H1 (cell line): ENCODE data around the gene PHF23. TPM values are rescaled to one million over a fixed set of nuclear protein-coding genes. Genes with fewer than 3 reads are reported as not detected.

ENCODE experiments used
- CTCF ChIA-PET: fragments of 300-600 bp; sonication (Branson Sonifier 250); formaldehyde crosslinking; loops from one replicate; lab custom pipeline; 2021; ENCODE audit not compliant: partially characterized antibody; lab: Charles Lee
- POLR2A ChIA-PET: fragments of 300-600 bp; sonication (Branson Sonifier 250); formaldehyde crosslinking; loops from one replicate; lab custom pipeline; 2021; ENCODE audit warnings: inconsistent platforms; ENCODE audit not compliant: partially characterized antibody; lab: Charles Lee
- DNase-seq, 2 experiments: peaks; one replicate each; pipeline versions ENCODE4 v3.0.0 to v3.0.0-alpha.2; 2010 to 2022; ENCODE audit warnings: low spot score in 2 of 2, low read depth in 1 of 2, mixed read lengths in 1 of 2
- FAIRE-seq: peaks from 2 replicates; lab custom pipeline; 2011; peaks lifted over from hg19 to GRCh38; lab: Jason Lieb, UNC
- H2AFZ ChIP-seq: 2 replicates; pipeline ENCODE4 v1.8.1; 2012; ENCODE audit warnings: low read length, inconsistent platforms
- H2AK5ac ChIP-seq: 2 replicates; pipeline ENCODE4 v1.6.1; 2013; ENCODE audit warnings: low read depth, low read length
- H2BK120ac ChIP-seq: replicated peaks from 2 replicates; pipeline ENCODE3; 2013; ENCODE audit warnings: low read depth, low read length, inconsistent platforms
- H2BK12ac ChIP-seq: 2 replicates; pipeline ENCODE4 v1.6.1; 2013; ENCODE audit warnings: low read depth, low read length
- H2BK15ac ChIP-seq: 2 replicates; pipeline ENCODE4 v1.6.1; 2013; ENCODE audit warnings: low read length
- H2BK20ac ChIP-seq: 2 replicates; pipeline ENCODE4 v1.6.1; 2013; ENCODE audit warnings: low read length
- H2BK5ac ChIP-seq: 2 replicates; pipeline ENCODE4 v1.6.1; 2013; ENCODE audit warnings: low read depth, low read length
- H3K14ac ChIP-seq: 2 replicates; pipeline ENCODE4 v1.6.1; 2013; ENCODE audit warnings: inconsistent platforms; ENCODE audit not compliant: insufficient read length
- H3K18ac ChIP-seq: 2 replicates; pipeline ENCODE4 v1.6.1; 2013; ENCODE audit warnings: low read length; ENCODE audit errors: extremely low read depth
- H3K23ac ChIP-seq: 2 replicates; pipeline ENCODE4 v1.6.1; 2013; ENCODE audit warnings: inconsistent platforms; ENCODE audit not compliant: insufficient read length
- H3K23me2 ChIP-seq: 2 replicates; pipeline ENCODE4 v1.6.1; 2013; ENCODE audit warnings: low read depth, low read length
- H3K27ac ChIP-seq: 2 replicates; pipeline ENCODE4 v1.6.1; 2011; ENCODE audit warnings: low read depth, low read length, inconsistent platforms
- H3K27me3 ChIP-seq, 4 experiments: replicated peaks in 1 of 4; 1 replicate in 1 of 4; 2 replicates in 3 of 4; pipeline versions ENCODE4 v1.6.1 to v1.8.1; 2011 to 2013; ENCODE audit warnings: low read length in 3 of 4, mild to moderate bottlenecking in 3 of 4, inconsistent platforms in 2 of 4, mixed read lengths in 2 of 4, moderate library complexity in 1 of 4; ENCODE audit not compliant: control insufficient read depth in 3 of 4, insufficient read depth in 3 of 4; ENCODE audit errors: extremely low read depth in 1 of 4
- H3K36me3 ChIP-seq, 4 experiments: 2 replicates each; pipeline versions ENCODE4 v1.6.1 to v1.8.1; 2011 to 2013; ENCODE audit warnings: mild to moderate bottlenecking in 4 of 4, low read length in 3 of 4, moderate library complexity in 2 of 4, control low read depth in 1 of 4, inconsistent platforms in 1 of 4; ENCODE audit not compliant: insufficient read depth in 4 of 4, control insufficient read depth in 2 of 4
- H3K4ac ChIP-seq: replicated peaks from 2 replicates; pipeline ENCODE3; 2013; ENCODE audit warnings: low read length, low read depth, mixed read lengths, inconsistent platforms; ENCODE audit not compliant: insufficient read length
- H3K4me1 ChIP-seq, 4 experiments: replicated peaks in 1 of 4; 1 replicate in 1 of 4; 2 replicates in 3 of 4; pipeline versions ENCODE4 v1.6.1 to v1.8.1; 2011 to 2013; ENCODE audit warnings: low read length in 3 of 4, inconsistent platforms in 2 of 4, mixed read lengths in 1 of 4; ENCODE audit not compliant: insufficient read depth in 4 of 4, control insufficient read depth in 3 of 4
- H3K4me2 ChIP-seq, 2 experiments: 2 replicates each; pipeline versions ENCODE4 v1.6.1 to v1.8.1; 2011 to 2013; ENCODE audit warnings: low read depth in 2 of 2, low read length in 2 of 2, control low read depth in 1 of 2, inconsistent platforms in 1 of 2, mild to moderate bottlenecking in 1 of 2; ENCODE audit not compliant: insufficient read depth in 1 of 2
- H3K4me3 ChIP-seq, 4 experiments: fragments of 200-600, 300-600 bp in 1 of 4; sonication (generic), shearing (Covaris generic), sonication (Bioruptor Twin) in 1 of 4; 2 replicates each; pipeline versions ENCODE4 v1.5.1 to v1.8.1; 2011 to 2016; ENCODE audit warnings: low read length in 4 of 4, low read depth in 3 of 4, control low read depth in 2 of 4, inconsistent platforms in 2 of 4, mild to moderate bottlenecking in 2 of 4, mixed read lengths in 1 of 4, moderate library complexity in 1 of 4; ENCODE audit not compliant: insufficient read depth in 2 of 4; ENCODE audit errors: extremely low read depth in 1 of 4
- H3K56ac ChIP-seq: replicated peaks from 2 replicates; pipeline ENCODE3; 2013; ENCODE audit warnings: low read depth, mild to moderate bottlenecking, mixed read lengths, low read length, inconsistent platforms; ENCODE audit not compliant: insufficient read length
- H3K79me1 ChIP-seq: 2 replicates; pipeline ENCODE4 v1.6.1; 2013; ENCODE audit warnings: low read depth, low read length, control low read depth
- H3K79me2 ChIP-seq, 2 experiments: 2 replicates each; pipeline versions ENCODE4 v1.6.1 to v1.8.1; 2012 to 2013; ENCODE audit warnings: low read length in 2 of 2, mild to moderate bottlenecking in 2 of 2, inconsistent platforms in 1 of 2; ENCODE audit not compliant: insufficient read depth in 2 of 2, control insufficient read depth in 1 of 2
- H3K9ac ChIP-seq, 4 experiments: replicated peaks in 1 of 4; 1 replicate in 1 of 4; 2 replicates in 3 of 4; pipeline versions ENCODE4 v1.6.1 to v1.8.1; 2011 to 2013; ENCODE audit warnings: low read depth in 3 of 4, low read length in 3 of 4, control low read depth in 2 of 4, mild to moderate bottlenecking in 2 of 4, moderate library complexity in 2 of 4, inconsistent platforms in 1 of 4; ENCODE audit errors: extremely low read depth in 1 of 4
- H3K9me3 ChIP-seq, 2 experiments: 2 replicates each; pipeline versions ENCODE4 v1.6.1 to v1.8.1; 2012 to 2013; ENCODE audit warnings: mild to moderate bottlenecking in 2 of 2, moderate library complexity in 2 of 2, control low read depth in 1 of 2, inconsistent platforms in 1 of 2, low read depth in 1 of 2, low read length in 1 of 2, mixed read lengths in 1 of 2; ENCODE audit not compliant: insufficient read depth in 2 of 2
- H4K20me1 ChIP-seq, 2 experiments: replicated peaks in 1 of 2; 2 replicates each; pipeline versions ENCODE3 to v1.8.1; 2011 to 2013; ENCODE audit warnings: inconsistent platforms in 2 of 2, low read length in 2 of 2, mild to moderate bottlenecking in 1 of 2; ENCODE audit not compliant: insufficient read depth in 2 of 2, control insufficient read depth in 1 of 2
- H4K5ac ChIP-seq: 2 replicates; pipeline ENCODE4 v1.6.1; 2013; ENCODE audit warnings: low read length, low read depth, mixed read lengths, inconsistent platforms; ENCODE audit not compliant: insufficient read length
- H4K8ac ChIP-seq: 2 replicates; pipeline ENCODE4 v1.8.0; 2013; ENCODE audit warnings: mild to moderate bottlenecking, moderate library complexity, low read length, inconsistent platforms; ENCODE audit not compliant: insufficient read depth; ENCODE audit errors: extremely low read depth
- H4K91ac ChIP-seq: replicated peaks from 2 replicates; pipeline ENCODE3; 2013; ENCODE audit warnings: low read length, mixed read lengths, inconsistent platforms; ENCODE audit not compliant: insufficient read length
- BCL11A ChIP-seq, 2 experiments: IDR thresholded peaks; one replicate each; pipeline ENCODE4 v1.6.1; 2011; ENCODE audit warnings: low read depth in 2 of 2, low read length in 2 of 2, mild to moderate bottlenecking in 2 of 2
- KDM4A ChIP-seq: IDR thresholded peaks from one replicate; pipeline ENCODE4 v1.7.1; 2012; ENCODE audit warnings: low read depth, mild to moderate bottlenecking, moderate library complexity, low read length, inconsistent platforms; ENCODE audit not compliant: severe bottlenecking
- NRF1 ChIP-seq: IDR thresholded peaks from 2 replicates; pipeline ENCODE4 v1.6.1; 2011; ENCODE audit warnings: mild to moderate bottlenecking, low read depth, low read length, improper control_type of control experiment
- TEAD4 ChIP-seq: IDR thresholded peaks from 2 replicates; pipeline ENCODE4 v1.6.1; 2012; ENCODE audit warnings: low read depth, low read length, inconsistent platforms, mixed read lengths
- WGBS, 2 experiments: shearing (Covaris generic) in 1 of 2; methylation state at CpG; one replicate each; pipeline versions ENCODE4 v1.1.6 to v1.1.7; 2013 to 2015; ENCODE audit warnings: low lambda C conversion rate in 2 of 2, mixed read lengths in 2 of 2, inconsistent platforms in 1 of 2, low coverage in 1 of 2, missing lambda C conversion rate in 1 of 2; ENCODE audit not compliant: insufficient replicate concordance in 2 of 2, insufficient coverage in 1 of 2, insufficient read length in 1 of 2; ENCODE audit errors: extremely low coverage in 1 of 2, missing lambda C conversion rate in 1 of 2; 5-methylcytosine and 5-hydroxymethylcytosine counted together
- polyA plus RNA-seq, 7 experiments: library from polyadenylated mRNA; depleted of rRNA in 3 of 7; stranded (reverse) in 5 of 7; unstranded in 2 of 7; fragments of >200 nt in 5 of 7; fragments of 200-250 nt in 2 of 7; gene quantifications; 1 replicate in 5 of 7; 2 replicates in 1 of 7; 4 replicates in 1 of 7; pipeline versions ENCODE4 v1.2.1 to v1.2.3, GENCODE V29; 2011 to 2013; ENCODE audit warnings: missing spikeins in 2 of 7, mixed read lengths in 2 of 7
- total RNA-seq: library from RNA; stranded (reverse); fragmentation: NEBNext Ultra II Directional; extraction: Animal tissue kit (Norgen Biotek cat#: 25700); gene quantifications from 2 replicates; pipeline ENCODE4 v1.2.1, GENCODE V29; 2021
- TF ChIP-seq, protein P1 (sequence below): IDR thresholded peaks from 2 replicates; pipeline ENCODE4 v1.6.1; 2011; ENCODE audit warnings: low read depth, mild to moderate bottlenecking, low read length; ENCODE audit not compliant: insufficient read depth

The PHF23 gene
- total and polyA plus RNA-seq, 2 of the 8 experiments (the other 6 are each of a cell fraction or from before 2014, with no cell fraction given), result 47.5 to 62.8 TPM

- 87% methylated on average over 15 of the region's 16 CpGs; no CpG with 5 or more reads in 1 of the 2 experiments for WGBS, 2 experiments
Observed at GRCh38 chr17:7203391-7203790, 35.9 kb downstream of the PHF23 start.

More at GRCh38 chr17:7203391-7203790, 35.9 kb downstream of the PHF23 start:
- Histone ChIP-seq H3K14ac (no peak overlapping the region), H4K20me1 (peaks cover 3 to 20% of the 10 kb centered on the region in 2 experiments), H3K79me1 (peaks cover 17% of the 10 kb centered on the region; the same call in 1 of the 2 replicates), H3K4me2 (no peak overlapping the region; a peak in 1 of 4 replicates), H4K91ac (no peak overlapping the region), H3K18ac (no peak overlapping the region), H3K27me3 (no peaks in the 10 kb centered on the region; a peak in 1 of 7 replicates), H3K4me1 (peaks cover 5 to 18% (median 15%) of the 10 kb centered on the region in 4 experiments), H3K9ac (no peak overlapping the region), H3K4me3 (no peak overlapping the region), H2BK120ac (no peak overlapping the region), H3K27ac (no peak overlapping the region), H3K9me3 (no peaks in the 10 kb centered on the region), H3K36me3 (peaks cover 19 to 30% (median 26%) of the 10 kb centered on the region in 4 experiments), H2BK15ac (no peak overlapping the region), H4K5ac (no peak overlapping the region), H2BK12ac (no peak overlapping the region), H2BK5ac (no peak overlapping the region), H3K56ac (no peak overlapping the region), H2AFZ (no peak overlapping the region), H2BK20ac (no peak overlapping the region), H4K8ac (no peak overlapping the region), H3K79me2 (peaks cover 0 to 24% of the 10 kb centered on the region in 2 experiments; a peak in 1 of 4 replicates), H3K23me2 (peaks cover 17% of the 10 kb centered on the region; the same call in 1 of the 2 replicates), H3K4ac (no peak overlapping the region), H3K23ac (no peak overlapping the region), H2AK5ac (no peak overlapping the region)
- POLR2A ChIA-PET, result interaction anchor here (1.0 to 2.0 kb wide), 2 partner anchors 9 to 15 kb away, joined by 3 to 8 read pairs; partner anchors contain the start of gene DLG4
- CTCF ChIA-PET, result no interaction called here
- DNase-seq (no peak), FAIRE-seq (no peak)
- TF ChIP-seq, protein P1, sequence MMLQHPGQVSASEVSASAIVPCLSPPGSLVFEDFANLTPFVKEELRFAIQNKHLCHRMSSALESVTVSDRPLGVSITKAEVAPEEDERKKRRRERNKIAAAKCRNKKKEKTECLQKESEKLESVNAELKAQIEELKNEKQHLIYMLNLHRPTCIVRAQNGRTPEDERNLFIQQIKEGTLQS, result no peak
- TF ChIP-seq KDM4A (no peak), NRF1 (no peak), TEAD4 (no peak), BCL11A (IDR thresholded peaks at IDR 0.05; ENCODE audit: low read depth in 2 of 2, low read length in 2 of 2) (no peak)
